ENCODE measurements around the gene VPS33B.
A peak's percentile ranks its signal among the peaks of the same experiment; 100 is the strongest.

Gene VPS33B

GRCh38 chr15:91022075-91022831, at the start of gene VPS33B:
Gene VPS33B (minus strand): TSS chr15:91022594. CDS start chr15:91022249, 345 bp downstream.
- no peaks in the 10 kb centered on the region for H3K9me3 ChIP-seq (ENCODE audit: control insufficient read depth, insufficient read depth, low read depth, low read length)
- peak within 1 kb of the TSS; percentile 61 for H3K27ac ChIP-seq (ENCODE audit: extremely low read depth, low read depth, low read length)
- ChIA-PET CTCF (interaction anchor here (0.6 to 3.3 kb wide), 13 partner anchors 9 to 1629 kb away, joined by 3 to 22 read pairs (median 4); partner anchors contain the start of genes HDDC3 and RCCD1), POLR2A (interaction anchor here (0.5 to 2.8 kb wide), 14 partner anchors 10 to 409 kb away, joined by 3 to 15 read pairs (median 6); partner anchors contain the start of genes HDDC3, PRC1, RCCD1 and UNC45A)
- peak within 1 kb of the TSS; percentile 74 for H3K4me3 ChIP-seq (ENCODE audit: low read depth, low read length)
- peaks cover 6% of the 10 kb centered on the region; the same call in 1 of the 2 replicates for H3K4me1 ChIP-seq (ENCODE audit: control insufficient read depth, insufficient read depth, low read length)
- peaks cover 0 to 12% of the 10 kb centered on the region in 2 experiments; a peak in 2 of 3 replicates for H3K36me3 ChIP-seq (ENCODE audit: control insufficient read depth in 2 of 2, insufficient read depth in 1 of 2, low read length in 2 of 2)
- TF ChIP-seq ZNF350 (tag by site-specific recombination; IDR thresholded peaks at IDR 0.05) (no peak), ZNF580 (tag by site-specific recombination; IDR thresholded peaks at IDR 0.05) (peak; percentile 75; the same call in 1 of the 2 replicates), ZXDB (tag by site-specific recombination; IDR thresholded peaks at IDR 0.05) (peak; percentile 39), PBX3 (CRISPR knock-in tag; IDR thresholded peaks at IDR 0.05) (0 out of 2 replicates have a peak, but pooled peaks have one; percentile 79), ZBTB17 (tag by site-specific recombination; IDR thresholded peaks at IDR 0.05) (peak; percentile 88), GFI1B (tag by site-specific recombination; IDR thresholded peaks at IDR 0.05) (no peak), ZNF843 (tag by site-specific recombination; IDR thresholded peaks at IDR 0.05) (0 out of 2 replicates have a peak, but pooled peaks have one; percentile 8), ZNF660 (tag by site-specific recombination; IDR thresholded peaks at IDR 0.05) (0 out of 2 replicates have a peak, but pooled peaks have one; percentile 45), ZNF830 (tag by site-specific recombination; IDR thresholded peaks at IDR 0.05; ENCODE audit: low read depth) (no peak), ZFP69B (tag by site-specific recombination; IDR thresholded peaks at IDR 0.05) (no peak), ZNF335 (tag by site-specific recombination; conservative IDR thresholded peaks at IDR 0.05) (0 out of 2 replicates have a peak, but pooled peaks have one; percentile 86), SP2 (tag by site-specific recombination; IDR thresholded peaks at IDR 0.05) (peak; percentile 81), ZNF140 (tag by site-specific recombination; IDR thresholded peaks at IDR 0.05) (no peak), SCRT1 (tag by site-specific recombination; IDR thresholded peaks at IDR 0.05; ENCODE audit: borderline replicate concordance) (no peak), ZNF48 (tag by site-specific recombination; IDR thresholded peaks at IDR 0.05) (no peak), ZNF394 (tag by site-specific recombination; IDR thresholded peaks at IDR 0.05; ENCODE audit: borderline replicate concordance) (peak; percentile 41; the same call in 1 of the 2 replicates), ZNF354C (tag by site-specific recombination; IDR thresholded peaks at IDR 0.05; ENCODE audit: borderline replicate concordance, low read depth) (no peak), YY2 (tag by site-specific recombination; IDR thresholded peaks at IDR 0.05) (no peak; the same call in 1 of the 2 replicates), ZNF513 (tag by site-specific recombination; IDR thresholded peaks at IDR 0.05) (no peak), EGR2 (tag by site-specific recombination; IDR thresholded peaks at IDR 0.05; ENCODE audit: low read depth) (no peak), ZNF155 (tag by site-specific recombination; IDR thresholded peaks at IDR 0.05) (no peak), ZNF157 (tag by site-specific recombination; IDR thresholded peaks at IDR 0.05) (no peak), ZNF184 (tag by site-specific recombination; IDR thresholded peaks at IDR 0.05) (peak; percentile 39; the same call in 1 of the 2 replicates), ZNF658 (tag by site-specific recombination; IDR thresholded peaks at IDR 0.05) (no peak), KLF8 (tag by site-specific recombination; IDR thresholded peaks at IDR 0.05) (no peak), ZNF391 (tag by site-specific recombination; IDR thresholded peaks at IDR 0.05; ENCODE audit: borderline replicate concordance, low read depth) (0 out of 2 replicates have a peak, but pooled peaks have one; percentile 3), ZNF223 (tag by site-specific recombination; IDR thresholded peaks at IDR 0.05) (no peak), FEZF1 (tag by site-specific recombination; IDR thresholded peaks at IDR 0.05) (peak; percentile 64; the same call in 1 of the 2 replicates), ZNF132 (tag by site-specific recombination; IDR thresholded peaks at IDR 0.05; ENCODE audit: borderline replicate concordance) (no peak), ZBTB7A (tag by site-specific recombination; IDR thresholded peaks at IDR 0.05; ENCODE audit: low read depth) (peak; percentile 19; the same call in 1 of the 2 replicates), ZNF76 (tag by site-specific recombination; IDR thresholded peaks at IDR 0.05; ENCODE audit: borderline replicate concordance, low read depth) (0 out of 2 replicates have a peak, but pooled peaks have one; percentile 36), IKZF3 (tag by site-specific recombination; IDR thresholded peaks at IDR 0.05) (peak; percentile 96), ZNF248 (tag by site-specific recombination; IDR thresholded peaks at IDR 0.05) (no peak), ZNF174 (tag by site-specific recombination; IDR thresholded peaks at IDR 0.05) (no peak), ZNF324 (tag by site-specific recombination; IDR thresholded peaks at IDR 0.05) (no peak), ZNF624 (tag by site-specific recombination; IDR thresholded peaks at IDR 0.05) (no peak), ZSCAN30 (tag by site-specific recombination; IDR thresholded peaks at IDR 0.05) (no peak)
